RWPE1 (cell line): ENCODE results near the gene CIB2.

Experiments
- CTCF ChIA-PET: fragments of 350-600 bp; sonication (Branson Sonifier 250); formaldehyde crosslinking; extraction: SDS; loops from one replicate; lab custom pipeline; 2021; lab: Yijun Ruan, JAX
- POLR2A ChIA-PET: fragments of 400-600 bp; formaldehyde crosslinking; extraction: SDS; loops from one replicate; lab custom pipeline; 2020; ENCODE audit warnings: antibody characterized with exemption; ENCODE audit not compliant: low non-redundant PET; lab: Yijun Ruan, JAX
- DNase-seq: peaks from one replicate; pipeline ENCODE4 v3.0.0; 2012; ENCODE audit warnings: low spot score
- H3K27ac ChIP-seq: fragments of 450-650 bp; 2 replicates; pipeline ENCODE4 v1.5.1; 2017
- TF ChIP-seq, protein P1 (sequence below): fragments of 450-650 bp; conservative IDR thresholded peaks from 2 replicates; pipeline ENCODE4 v1.5.1; 2017; ENCODE audit warnings: low read depth, mild to moderate bottlenecking

The CIB2 gene

DNA sequence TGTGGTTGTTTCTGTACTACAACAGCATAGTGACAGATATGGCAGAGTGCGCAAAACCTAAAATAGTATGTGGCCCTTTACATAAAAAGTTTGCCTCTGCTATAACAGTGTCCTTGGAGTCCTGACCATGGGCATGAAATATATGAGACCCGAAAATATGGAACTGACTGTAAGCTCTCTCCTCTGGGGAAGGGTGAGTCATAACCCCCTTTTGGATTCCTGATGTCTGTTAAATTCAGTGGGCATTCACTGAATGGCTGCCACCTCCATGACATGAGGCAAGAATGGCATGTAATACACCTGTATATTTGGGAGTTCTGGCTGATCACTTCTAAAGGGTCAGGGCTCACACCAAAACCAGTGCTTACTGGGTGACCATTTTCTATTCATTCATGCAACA is 59.9 kb downstream of the CIB2 start:
- DNase-seq = no peak
- ChIA-PET CTCF (interaction anchor here (0.9 to 1.0 kb wide), 2 partner anchors 12 to 37 kb away, joined by 3 read pairs; no protein-coding TSS in a partner anchor), POLR2A (no interaction called here)
- TF ChIP-seq, protein P1, sequence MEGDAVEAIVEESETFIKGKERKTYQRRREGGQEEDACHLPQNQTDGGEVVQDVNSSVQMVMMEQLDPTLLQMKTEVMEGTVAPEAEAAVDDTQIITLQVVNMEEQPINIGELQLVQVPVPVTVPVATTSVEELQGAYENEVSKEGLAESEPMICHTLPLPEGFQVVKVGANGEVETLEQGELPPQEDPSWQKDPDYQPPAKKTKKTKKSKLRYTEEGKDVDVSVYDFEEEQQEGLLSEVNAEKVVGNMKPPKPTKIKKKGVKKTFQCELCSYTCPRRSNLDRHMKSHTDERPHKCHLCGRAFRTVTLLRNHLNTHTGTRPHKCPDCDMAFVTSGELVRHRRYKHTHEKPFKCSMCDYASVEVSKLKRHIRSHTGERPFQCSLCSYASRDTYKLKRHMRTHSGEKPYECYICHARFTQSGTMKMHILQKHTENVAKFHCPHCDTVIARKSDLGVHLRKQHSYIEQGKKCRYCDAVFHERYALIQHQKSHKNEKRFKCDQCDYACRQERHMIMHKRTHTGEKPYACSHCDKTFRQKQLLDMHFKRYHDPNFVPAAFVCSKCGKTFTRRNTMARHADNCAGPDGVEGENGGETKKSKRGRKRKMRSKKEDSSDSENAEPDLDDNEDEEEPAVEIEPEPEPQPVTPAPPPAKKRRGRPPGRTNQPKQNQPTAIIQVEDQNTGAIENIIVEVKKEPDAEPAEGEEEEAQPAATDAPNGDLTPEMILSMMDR = no peak
- H3K27ac ChIP-seq = no peak overlapping the region

DNA sequence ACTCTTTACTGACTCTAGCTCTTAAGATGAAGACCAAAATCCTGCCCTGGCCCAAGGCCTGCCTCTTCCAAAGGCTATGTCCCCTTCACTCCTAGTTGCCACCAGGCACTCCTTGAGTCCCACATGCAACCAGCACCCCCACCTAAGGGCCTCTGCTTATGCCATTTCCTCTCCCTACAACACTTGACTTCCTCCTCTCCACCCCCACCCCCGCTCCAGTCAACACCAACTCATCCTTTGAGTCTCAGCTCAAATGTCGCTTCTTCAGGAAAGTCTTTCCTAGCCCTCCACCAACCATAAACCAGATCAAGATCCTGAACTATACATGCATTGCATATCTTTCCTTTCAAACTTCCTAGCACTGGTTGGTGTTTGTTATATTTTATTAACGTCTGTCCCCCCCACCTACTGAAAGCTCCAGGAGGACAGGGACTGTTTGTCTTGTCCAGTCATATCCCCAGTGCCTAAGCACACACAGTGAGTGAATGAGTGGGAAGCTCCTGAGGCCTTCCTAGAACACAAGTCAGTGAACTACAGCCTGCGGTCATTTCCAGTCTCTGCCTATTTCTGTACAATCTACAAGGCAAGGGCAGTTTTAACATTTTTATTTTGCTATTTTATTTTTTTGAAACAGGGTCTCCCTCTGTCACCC is 61.1 kb downstream of the CIB2 start:
- no peak for DNase-seq
- ChIA-PET CTCF (no interaction called here), POLR2A (no interaction called here)
- H3K27ac ChIP-seq = no peak overlapping the region
- TF ChIP-seq, protein P1 = no peak

DNA sequence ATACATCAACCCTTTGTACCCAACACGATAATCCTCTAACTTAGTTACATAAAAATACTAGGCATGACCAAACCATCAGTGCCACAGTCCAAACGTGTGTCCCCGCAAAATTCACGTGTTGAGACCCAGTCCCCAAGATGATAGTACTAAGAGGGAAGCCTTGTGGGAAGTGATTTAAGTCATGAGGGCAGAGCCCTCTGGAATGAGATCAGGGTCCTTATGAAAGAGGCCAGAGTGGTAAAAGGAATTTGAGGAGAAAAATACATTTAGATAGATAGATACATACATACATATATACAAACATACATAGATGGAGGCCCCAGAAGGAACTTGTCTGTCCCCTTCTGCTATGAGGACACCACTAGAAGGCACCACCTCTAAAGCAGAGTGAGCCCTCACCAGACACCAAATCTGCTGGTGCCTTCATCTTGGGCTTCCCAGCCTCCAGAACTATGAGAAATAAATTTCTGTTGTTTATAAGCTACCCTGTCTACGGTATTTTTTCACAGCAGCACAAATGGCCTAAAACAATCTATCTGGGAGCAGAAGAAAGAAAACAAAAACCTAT is 61.7 kb downstream of the CIB2 start:
- CTCF ChIA-PET = no interaction called here
- POLR2A ChIA-PET = no interaction called here
- no peak for DNase-seq
- TF ChIP-seq, protein P1 = no peak
- H3K27ac ChIP-seq = no peak overlapping the region

DNA sequence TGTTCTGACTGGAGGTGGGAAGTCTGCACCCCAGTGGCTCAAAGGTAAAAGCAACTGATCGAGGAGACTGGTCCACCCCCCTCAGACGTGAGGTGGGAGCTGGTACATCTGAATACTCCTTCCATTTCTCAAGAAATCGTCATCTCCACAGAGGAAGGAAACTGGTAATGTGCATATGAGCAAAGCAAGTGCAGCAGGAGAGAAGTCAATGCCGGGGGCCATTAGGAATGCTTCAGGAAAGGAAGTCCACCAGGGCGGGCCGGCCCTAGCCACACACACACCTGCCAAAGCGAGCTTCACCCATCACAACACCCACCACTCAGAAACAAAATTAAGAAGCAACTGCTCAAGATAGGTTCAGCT is 62.2 kb downstream of the CIB2 start:
- DNase-seq = no peak
- ChIA-PET CTCF (no interaction called here), POLR2A (no interaction called here)
- TF ChIP-seq, protein P1 = no peak
- H3K27ac ChIP-seq = no peak overlapping the region

DNA sequence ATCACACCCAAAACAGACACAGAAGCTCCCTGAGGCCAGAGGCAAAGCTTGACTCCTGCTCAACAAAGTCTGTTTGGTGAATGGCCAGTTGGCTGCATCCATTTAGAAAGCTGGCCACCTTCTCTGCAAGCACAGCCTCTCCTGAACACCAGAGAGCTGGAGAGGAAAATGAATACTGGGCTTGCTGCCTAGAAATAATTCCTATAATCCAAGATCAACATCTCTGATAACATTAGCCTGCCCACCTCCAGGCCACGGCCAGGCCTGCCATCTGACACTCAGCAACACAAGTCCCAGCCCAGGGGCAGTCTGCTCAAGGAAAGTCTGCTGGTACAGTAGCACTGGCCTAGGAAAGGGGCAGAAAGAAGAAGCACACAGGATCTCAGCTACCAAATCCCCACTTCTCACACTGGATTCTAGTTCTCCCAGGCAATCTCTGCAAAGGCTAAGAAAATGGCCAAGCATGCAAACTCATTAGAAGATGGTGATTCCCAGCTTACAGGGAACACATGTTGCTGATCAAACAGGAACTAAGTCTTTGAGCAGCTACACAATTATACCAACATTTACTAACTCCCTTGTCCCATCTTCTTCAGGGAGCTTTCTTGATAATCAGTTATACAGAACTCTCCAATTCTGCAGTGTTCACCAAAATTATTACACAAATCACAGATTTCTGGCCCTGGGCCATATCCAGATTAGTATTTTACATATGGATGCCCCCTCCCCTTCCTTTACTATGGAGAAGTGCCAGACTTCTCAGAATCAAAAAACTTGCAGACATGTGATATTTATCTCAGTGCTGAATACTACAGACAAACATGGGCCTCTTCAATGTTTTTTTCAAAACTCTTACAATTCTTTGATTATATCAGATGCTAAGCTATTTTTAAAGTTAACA is 63.7 kb downstream of the CIB2 start:
- POLR2A ChIA-PET = interaction anchor here (0.5 kb wide), 1 partner anchor 184 kb away, joined by 3 read pairs; no protein-coding TSS in a partner anchor
- H3K27ac ChIP-seq = peak overlapping the region; percentile 70
- CTCF ChIA-PET = interaction anchor here (1.4 kb wide), 1 partner anchor 40 kb away, joined by 4 read pairs; no protein-coding TSS in a partner anchor
- DNase-seq = no peak
- TF ChIP-seq, protein P1 = no peak
